Prostate gland (tissue), 2 donors: ENCODE results near the gene FFAR1.

Experiments
- POLR2A ChIP-seq: fragments of 450-650 bp; IDR thresholded peaks from one replicate; pipeline ENCODE4 v1.6.1; 2016; ENCODE audit warnings: antibody characterized with exemption, mild to moderate bottlenecking
- TF ChIP-seq, protein P1 (sequence below), 4 experiments: fragments of 200-600 bp in 2 of 4; fragments of 450-650 bp in 2 of 4; sonication (generic) in 2 of 4; IDR thresholded peaks; 1 replicate in 3 of 4; 2 replicates in 1 of 4; pipeline ENCODE4 v1.5.1; 2016 to 2019; ENCODE audit warnings: antibody characterized with exemption in 4 of 4, mild to moderate bottlenecking in 2 of 4, moderate library complexity in 2 of 4

GRCh38 chr19:35310331-35310730 lies 37.4 kb upstream of the FFAR1 start:
- TF ChIP-seq, protein P1, sequence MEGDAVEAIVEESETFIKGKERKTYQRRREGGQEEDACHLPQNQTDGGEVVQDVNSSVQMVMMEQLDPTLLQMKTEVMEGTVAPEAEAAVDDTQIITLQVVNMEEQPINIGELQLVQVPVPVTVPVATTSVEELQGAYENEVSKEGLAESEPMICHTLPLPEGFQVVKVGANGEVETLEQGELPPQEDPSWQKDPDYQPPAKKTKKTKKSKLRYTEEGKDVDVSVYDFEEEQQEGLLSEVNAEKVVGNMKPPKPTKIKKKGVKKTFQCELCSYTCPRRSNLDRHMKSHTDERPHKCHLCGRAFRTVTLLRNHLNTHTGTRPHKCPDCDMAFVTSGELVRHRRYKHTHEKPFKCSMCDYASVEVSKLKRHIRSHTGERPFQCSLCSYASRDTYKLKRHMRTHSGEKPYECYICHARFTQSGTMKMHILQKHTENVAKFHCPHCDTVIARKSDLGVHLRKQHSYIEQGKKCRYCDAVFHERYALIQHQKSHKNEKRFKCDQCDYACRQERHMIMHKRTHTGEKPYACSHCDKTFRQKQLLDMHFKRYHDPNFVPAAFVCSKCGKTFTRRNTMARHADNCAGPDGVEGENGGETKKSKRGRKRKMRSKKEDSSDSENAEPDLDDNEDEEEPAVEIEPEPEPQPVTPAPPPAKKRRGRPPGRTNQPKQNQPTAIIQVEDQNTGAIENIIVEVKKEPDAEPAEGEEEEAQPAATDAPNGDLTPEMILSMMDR (IDR thresholded peaks at IDR 0.05), result no peak
- no peak for TF ChIP-seq POLR2A
